ENCODE data around the gene TIMM17A. TPM values are rescaled to one million over a fixed set of nuclear protein-coding genes. Genes with fewer than 3 reads are reported as not detected.

Gene TIMM17A
- total RNA-seq, 1 donor from 2014 or later: 47.2 TPM

DNA sequence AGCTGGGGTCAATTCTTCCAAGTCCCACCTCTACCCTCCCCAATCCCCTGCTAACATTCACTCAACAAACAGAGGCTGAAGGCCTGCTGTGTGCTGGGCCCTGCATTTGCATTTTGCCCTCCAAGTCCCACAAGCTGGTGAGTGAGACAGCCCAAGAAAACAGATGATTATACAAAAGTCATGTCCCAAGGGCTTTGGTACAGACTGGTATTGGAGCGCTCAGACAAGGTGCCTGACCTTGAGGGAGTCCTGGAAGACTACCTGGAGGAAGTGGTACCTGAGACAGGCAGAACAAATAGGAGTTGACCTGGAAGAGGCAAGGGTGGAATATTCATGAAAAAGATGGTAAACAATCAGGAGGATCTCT is 13.2 kb upstream of the TIMM17A start:
- TF ChIP-seq, protein P1, sequence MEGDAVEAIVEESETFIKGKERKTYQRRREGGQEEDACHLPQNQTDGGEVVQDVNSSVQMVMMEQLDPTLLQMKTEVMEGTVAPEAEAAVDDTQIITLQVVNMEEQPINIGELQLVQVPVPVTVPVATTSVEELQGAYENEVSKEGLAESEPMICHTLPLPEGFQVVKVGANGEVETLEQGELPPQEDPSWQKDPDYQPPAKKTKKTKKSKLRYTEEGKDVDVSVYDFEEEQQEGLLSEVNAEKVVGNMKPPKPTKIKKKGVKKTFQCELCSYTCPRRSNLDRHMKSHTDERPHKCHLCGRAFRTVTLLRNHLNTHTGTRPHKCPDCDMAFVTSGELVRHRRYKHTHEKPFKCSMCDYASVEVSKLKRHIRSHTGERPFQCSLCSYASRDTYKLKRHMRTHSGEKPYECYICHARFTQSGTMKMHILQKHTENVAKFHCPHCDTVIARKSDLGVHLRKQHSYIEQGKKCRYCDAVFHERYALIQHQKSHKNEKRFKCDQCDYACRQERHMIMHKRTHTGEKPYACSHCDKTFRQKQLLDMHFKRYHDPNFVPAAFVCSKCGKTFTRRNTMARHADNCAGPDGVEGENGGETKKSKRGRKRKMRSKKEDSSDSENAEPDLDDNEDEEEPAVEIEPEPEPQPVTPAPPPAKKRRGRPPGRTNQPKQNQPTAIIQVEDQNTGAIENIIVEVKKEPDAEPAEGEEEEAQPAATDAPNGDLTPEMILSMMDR (IDR thresholded peaks at IDR 0.05; ENCODE audit: insufficient read depth, low read length, poor library complexity, severe bottlenecking): no peak
- H3K27me3 ChIP-seq (ENCODE audit: control insufficient read depth, insufficient read depth, low read length): no peaks in the 10 kb centered on the region
- no peaks in the 10 kb centered on the region for H3K36me3 ChIP-seq (ENCODE audit: control insufficient read depth, insufficient read depth, low read length)
- no peak for DNase-seq (ENCODE audit: low read depth)
- no peak overlapping the region for H3K4me3 ChIP-seq (ENCODE audit: low read depth, low read length)

DNA sequence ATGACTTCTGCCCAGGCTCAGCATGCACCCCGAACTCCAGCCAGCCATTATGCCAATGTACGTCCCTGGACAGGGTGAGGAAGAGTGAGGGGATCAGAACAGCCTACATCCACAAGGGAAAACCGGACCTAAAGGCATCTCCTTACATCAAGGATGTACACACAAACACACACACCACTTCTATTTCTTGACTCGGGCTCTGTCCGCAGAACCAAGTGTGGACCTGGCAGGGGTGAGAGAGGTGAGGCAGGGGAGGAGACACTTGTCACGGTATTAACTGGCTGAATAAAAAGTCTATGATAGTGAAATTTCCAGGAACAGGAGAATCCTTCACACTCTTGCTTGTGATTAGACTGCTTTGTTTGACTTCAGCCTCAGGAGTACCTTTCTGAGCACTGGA is 11.3 kb upstream of the TIMM17A start:
- peaks cover 5% of the 10 kb centered on the region for H3K27me3 ChIP-seq (ENCODE audit: control insufficient read depth, insufficient read depth, low read length)
- H3K36me3 ChIP-seq (ENCODE audit: control insufficient read depth, insufficient read depth, low read length): no peaks in the 10 kb centered on the region
- H3K4me3 ChIP-seq (ENCODE audit: low read depth, low read length): no peak overlapping the region
- no peak for DNase-seq (ENCODE audit: low read depth)
- TF ChIP-seq, protein P1 (IDR thresholded peaks at IDR 0.05; ENCODE audit: insufficient read depth, low read length, poor library complexity, severe bottlenecking): no peak

DNA sequence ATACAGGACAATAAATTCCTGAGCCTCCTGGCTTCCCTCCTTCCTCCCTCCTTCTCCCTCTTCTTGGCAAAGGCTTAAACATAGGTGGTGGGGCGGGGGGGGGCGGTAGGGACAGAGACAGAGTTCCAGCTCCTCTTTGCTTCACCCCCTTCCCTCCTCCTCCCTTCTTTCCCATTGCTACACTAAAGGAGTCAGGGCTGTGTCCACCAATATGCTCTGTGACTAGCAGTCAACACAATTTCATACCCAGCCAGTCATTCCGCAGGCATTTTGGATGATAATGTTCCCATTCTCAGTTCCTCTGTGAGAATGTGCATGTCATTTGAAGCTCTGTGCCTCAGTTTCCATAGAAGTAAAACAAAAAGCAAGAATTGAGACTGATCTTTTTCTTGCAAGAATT is 10.7 kb upstream of the TIMM17A start:
- TF ChIP-seq, protein P1 (IDR thresholded peaks at IDR 0.05; ENCODE audit: insufficient read depth, low read length, poor library complexity, severe bottlenecking): no peak
- no peak for DNase-seq (ENCODE audit: low read depth)
- no peak overlapping the region for H3K4me3 ChIP-seq (ENCODE audit: low read depth, low read length)
- H3K27me3 ChIP-seq (ENCODE audit: control insufficient read depth, insufficient read depth, low read length): peaks cover 5% of the 10 kb centered on the region
- no peaks in the 10 kb centered on the region for H3K36me3 ChIP-seq (ENCODE audit: control insufficient read depth, insufficient read depth, low read length)

DNA sequence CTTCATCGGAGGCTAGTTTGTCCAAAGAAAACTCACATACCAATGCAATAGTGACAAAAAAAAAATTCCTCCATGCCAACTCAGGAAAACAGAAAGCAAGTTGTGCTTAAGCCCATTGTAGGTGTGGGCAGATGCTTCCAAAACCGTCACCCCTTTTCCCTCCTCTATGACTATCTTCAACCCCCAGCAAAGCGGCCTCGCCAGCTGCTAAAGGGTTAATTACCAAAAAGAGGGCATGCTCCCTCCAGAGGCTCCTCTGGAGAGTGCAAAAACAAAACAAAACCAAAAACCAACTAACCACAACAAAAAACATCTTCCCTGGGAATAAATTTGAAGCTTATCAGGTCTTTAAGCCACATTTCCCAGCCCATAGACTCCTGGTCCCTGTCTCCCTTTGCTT is 10.1 kb upstream of the TIMM17A start:
- DNase-seq (ENCODE audit: low read depth): no peak
- H3K4me3 ChIP-seq (ENCODE audit: low read depth, low read length): no peak overlapping the region

DNA sequence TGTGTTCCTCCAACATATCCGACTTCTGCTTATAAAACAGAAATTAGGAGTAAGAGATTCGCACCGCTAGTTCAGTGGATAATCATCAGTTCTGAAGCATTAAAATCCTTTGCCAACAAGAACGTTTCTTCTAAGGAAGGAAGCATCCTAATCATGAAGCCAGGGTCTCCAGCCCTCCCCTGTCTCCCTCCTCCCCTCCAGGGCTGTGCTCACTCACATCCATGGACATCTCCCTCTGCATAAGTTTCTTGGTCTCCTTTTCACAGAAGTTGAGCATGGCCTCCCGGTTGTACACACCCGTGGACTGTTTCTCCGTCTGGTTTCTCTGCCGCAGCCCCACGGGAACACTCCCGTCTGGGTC is 9.5 kb upstream of the TIMM17A start:
- TF ChIP-seq, protein P1 (IDR thresholded peaks at IDR 0.05; ENCODE audit: insufficient read depth, low read length, poor library complexity, severe bottlenecking): no peak
- no peaks in the 10 kb centered on the region for H3K36me3 ChIP-seq (ENCODE audit: control insufficient read depth, insufficient read depth, low read length)
- peak overlapping the region; percentile 21 for H3K4me3 ChIP-seq (ENCODE audit: low read depth, low read length)

More for the DNA sequence above, 10.1 kb upstream of the TIMM17A start:
- Histone ChIP-seq H3K27me3 (ENCODE audit: control insufficient read depth, insufficient read depth, low read length) (peaks cover 5% of the 10 kb centered on the region), H3K36me3 (ENCODE audit: control insufficient read depth, insufficient read depth, low read length) (no peaks in the 10 kb centered on the region)
- TF ChIP-seq, protein P1 (IDR thresholded peaks at IDR 0.05; ENCODE audit: insufficient read depth, low read length, poor library complexity, severe bottlenecking): peak; percentile 10

DNA sequence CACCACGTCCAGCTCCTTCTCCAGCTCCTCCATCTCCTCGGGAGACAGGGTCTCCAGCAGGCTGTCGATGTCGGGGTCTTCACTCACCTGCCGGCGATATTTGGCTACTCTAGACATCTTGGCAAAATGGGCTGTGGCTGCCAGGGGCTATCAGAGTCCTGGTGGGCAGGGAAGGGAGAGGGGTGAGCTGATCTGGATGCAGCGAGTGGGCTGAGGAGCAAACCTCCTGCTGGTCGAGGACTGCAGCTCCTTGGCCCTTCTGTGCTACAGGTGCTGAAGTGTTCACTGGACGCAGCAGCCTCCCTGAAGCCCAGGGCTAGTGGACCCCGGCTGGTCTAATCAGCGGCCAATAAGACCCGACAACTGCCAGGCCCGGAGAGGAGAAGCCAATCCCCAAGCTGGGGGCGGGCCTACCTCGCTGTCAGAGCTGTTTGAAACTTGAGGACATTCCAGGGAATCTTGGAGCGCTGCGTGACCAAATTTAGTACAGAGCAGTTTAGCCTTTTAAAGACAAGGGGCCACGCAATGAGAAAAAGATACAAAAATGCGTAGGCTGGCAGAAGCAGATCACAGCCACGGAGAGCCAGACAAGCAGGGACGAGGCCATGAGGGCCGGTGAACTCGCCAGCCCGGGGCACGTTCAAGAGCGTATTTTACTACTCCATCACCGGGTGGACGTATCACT is 8.9 kb upstream of the TIMM17A start, which contains the start of gene LMOD1:
Gene LMOD1 (minus strand): TSS at position 325 of the 685 bp plus-strand sequence. CDS start 208 bp downstream, at position 117.
- peak; percentile 63 for DNase-seq (ENCODE audit: low read depth)
- Histone ChIP-seq H3K36me3 (ENCODE audit: control insufficient read depth, insufficient read depth, low read length) (no peaks in the 10 kb centered on the region), H3K4me3 (ENCODE audit: low read depth, low read length) (peak within 1 kb of the TSS; percentile 21)

More for the DNA sequence above, 9.5 kb upstream of the TIMM17A start:
- DNase-seq (ENCODE audit: low read depth): no peak
- H3K27me3 ChIP-seq (ENCODE audit: control insufficient read depth, insufficient read depth, low read length): peaks cover 5% of the 10 kb centered on the region

More for the DNA sequence above, 8.9 kb upstream of the TIMM17A start, which contains the start of gene LMOD1:
- TF ChIP-seq, protein P1 (IDR thresholded peaks at IDR 0.05; ENCODE audit: insufficient read depth, low read length, poor library complexity, severe bottlenecking): no peak
- peaks cover 5% of the 10 kb centered on the region for H3K27me3 ChIP-seq (ENCODE audit: control insufficient read depth, insufficient read depth, low read length)

Data from kidney epithelial cell (primary cell).